HG02763 (cell line): ENCODE results near the gene UNKL.

Experiments
- ATAC-seq: cut with Tn5 transposase; IDR thresholded peaks from one replicate; pipeline ENCODE4 v1.9.1; 2021; ENCODE audit warnings: mild to moderate bottlenecking, moderate library complexity; ENCODE audit not compliant: unreplicated experiment

Gene UNKL

DNA sequence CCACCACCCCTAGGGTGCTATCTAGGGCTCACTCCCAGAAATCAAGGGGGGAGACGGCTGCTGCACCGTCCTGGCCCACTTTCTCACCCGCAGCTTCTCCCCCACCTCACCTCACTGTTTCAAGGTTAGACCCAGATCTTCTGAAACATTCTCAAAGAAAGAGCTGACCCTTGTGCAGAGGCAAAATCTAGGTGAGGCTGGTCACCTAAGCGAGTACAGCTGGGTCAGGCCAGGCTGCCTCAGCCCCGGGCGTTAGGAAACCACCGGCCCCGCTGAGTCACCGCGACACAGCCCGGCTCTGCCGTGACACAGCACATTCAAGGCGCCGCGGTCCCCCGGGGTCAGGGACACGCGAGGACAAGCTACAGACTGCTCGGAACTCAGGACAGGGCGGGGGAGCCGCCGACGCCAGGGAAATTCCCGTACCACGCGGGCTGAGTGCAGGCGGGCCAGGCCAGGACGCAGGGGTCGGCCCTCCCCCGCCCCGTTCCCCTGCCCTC is 35.6 kb downstream of the UNKL start:
- ATAC-seq = no peak

DNA sequence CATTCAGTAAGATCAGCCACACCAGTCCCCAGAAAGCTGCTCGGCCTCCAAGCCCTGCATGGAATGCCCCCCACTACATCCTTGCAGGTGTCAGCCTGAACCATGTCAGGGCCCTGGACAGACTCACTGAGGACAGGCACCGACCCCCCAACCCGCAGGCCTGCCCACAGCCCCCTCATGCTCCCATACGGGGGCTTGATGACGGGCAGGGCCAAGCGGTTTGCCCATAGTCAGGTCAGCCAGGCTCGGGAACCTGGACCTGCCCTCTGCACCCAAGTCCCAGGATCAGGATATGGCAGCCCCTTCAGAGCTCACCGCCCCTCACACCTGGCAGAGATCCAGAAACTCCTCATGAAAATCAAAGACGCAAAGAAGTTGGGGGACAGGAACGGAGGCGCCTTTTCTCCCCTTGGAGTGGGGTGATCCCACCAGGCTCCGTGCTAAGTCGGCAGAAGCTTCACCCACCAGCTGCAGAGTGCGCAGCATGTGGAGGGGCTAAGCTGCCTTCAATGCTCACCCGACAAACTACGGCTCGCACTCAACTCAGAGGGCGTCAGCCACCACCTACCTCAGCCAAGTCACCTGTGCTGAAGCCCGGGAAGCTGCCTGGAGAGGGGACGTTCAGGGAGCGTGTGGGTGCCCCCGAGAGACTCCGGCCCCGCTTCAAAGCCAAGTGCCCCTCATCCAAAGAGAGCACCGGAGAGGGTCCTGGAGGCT is 36.3 kb downstream of the UNKL start:
- no peak for ATAC-seq

DNA sequence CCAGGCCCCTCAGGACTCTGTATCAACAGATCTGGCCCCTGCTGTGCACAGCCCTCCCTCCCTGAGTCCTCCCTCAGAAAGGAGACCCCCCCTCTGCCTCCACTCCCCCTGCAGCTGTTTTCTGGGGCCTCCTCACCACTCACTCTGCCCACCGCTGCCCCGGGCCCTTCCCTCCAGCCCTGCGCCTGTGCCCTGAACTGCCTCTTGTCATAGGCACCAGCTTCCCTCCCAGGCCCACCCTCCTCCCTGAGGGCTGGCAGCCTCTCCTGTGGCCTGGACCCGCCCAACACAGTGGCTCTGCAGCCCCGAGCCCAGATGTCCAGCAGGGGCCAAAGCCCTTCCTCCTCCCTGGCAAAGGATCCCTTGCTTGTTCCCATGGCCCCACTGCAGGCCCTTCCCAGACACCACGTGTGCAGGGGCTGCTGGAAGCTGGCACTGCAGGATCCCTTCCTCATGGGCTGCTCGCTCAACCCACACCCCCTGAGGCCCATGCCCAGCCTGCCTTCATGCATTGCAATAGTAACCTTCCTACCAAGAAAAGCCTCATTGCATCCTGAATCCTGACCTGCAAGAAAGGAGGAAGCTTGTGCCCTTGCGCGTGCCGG is 37.0 kb downstream of the UNKL start:
- ATAC-seq = no peak

DNA sequence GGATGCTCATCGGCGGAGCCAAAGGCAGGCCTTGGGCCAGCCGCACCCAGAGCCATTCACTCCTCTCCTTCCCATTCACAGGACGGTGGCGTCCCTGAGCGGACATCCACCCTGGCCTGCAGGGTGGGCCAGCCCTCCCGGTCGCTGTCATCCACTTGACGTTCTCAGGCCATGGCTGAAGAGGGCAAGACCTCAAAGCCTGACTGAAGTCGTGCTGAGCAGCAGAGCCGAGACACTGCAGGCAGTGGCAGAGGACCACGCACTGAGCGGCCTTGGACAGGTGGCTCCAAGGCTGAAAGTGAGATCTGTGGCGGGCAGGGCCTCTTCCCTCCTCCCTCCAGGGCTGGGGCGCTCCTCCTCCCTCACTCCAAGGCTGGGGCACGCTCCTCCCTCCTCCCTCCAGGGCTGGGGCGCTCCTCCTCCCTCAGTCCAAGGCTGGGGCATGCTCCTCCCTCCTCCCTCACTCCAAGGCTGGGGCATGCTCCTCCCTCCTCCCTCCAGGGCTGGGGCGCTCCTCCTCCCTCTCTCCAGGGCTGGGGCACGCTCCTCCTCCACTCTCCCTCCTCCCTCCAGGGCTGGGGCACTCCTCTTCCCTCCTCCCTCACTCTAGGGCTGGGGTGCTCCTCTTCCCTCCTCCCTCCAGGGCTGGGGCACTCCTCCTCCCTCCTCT is 38.6 kb downstream of the UNKL start:
- no peak for ATAC-seq

DNA sequence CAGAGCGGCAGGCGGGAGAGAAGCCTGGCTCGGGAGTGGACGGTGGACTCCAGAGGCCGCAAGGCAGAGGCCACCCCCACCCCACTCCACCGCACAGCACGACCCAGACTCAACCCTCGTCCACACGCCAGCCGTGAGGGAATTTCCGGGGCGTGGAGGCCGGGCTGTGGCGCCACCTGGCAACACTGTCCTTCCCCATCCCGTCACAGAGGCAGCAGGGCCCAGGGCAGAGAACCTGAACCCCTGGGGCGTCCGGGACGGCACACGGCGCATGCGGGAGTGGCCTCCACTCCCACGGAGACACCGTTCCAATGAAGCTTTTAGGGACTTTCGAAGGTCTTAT is 39.2 kb downstream of the UNKL start:
- ATAC-seq = no peak

DNA sequence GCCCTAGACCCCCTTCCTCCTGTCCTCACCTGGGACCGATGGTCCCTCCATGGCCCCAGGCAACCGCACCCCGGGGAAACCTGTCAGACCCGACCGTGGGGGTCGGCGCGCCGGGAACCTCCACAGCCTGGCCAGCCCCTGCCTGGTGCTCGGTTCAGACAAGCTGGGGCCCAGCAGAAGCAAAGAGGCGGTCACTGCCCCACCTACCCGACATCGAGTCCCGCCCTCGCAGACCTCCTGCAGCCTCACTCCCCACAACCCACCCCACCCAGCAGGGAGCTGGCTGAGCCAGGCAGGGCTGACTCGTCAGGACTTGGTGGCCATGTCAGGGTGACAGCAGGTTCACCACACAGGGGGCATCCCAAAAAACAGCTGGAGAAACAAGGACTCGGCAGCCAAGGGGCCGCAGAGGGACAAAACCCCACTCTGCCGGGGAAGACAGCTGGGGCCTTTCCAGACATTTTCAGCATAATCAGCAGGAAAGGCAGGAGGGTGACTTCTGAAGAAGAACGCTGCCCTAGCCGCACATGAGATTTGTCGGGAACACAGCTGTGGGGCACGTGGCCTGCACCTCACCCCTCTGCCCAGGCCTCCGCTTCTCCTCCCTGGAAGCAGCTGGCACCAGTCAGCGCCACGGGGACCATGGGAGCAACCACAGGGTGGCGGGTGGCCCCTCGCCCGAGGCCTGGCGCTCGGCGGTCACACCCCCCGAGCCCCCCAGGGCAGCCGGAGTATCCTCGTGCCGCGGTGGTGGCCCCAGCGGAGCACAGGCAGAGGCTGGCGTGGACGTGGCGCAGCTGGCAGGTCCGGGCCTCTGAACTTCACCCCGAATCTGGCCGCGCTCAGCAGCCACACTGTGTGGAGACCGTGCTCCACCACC is 39.8 kb downstream of the UNKL start:
- no peak for ATAC-seq

DNA sequence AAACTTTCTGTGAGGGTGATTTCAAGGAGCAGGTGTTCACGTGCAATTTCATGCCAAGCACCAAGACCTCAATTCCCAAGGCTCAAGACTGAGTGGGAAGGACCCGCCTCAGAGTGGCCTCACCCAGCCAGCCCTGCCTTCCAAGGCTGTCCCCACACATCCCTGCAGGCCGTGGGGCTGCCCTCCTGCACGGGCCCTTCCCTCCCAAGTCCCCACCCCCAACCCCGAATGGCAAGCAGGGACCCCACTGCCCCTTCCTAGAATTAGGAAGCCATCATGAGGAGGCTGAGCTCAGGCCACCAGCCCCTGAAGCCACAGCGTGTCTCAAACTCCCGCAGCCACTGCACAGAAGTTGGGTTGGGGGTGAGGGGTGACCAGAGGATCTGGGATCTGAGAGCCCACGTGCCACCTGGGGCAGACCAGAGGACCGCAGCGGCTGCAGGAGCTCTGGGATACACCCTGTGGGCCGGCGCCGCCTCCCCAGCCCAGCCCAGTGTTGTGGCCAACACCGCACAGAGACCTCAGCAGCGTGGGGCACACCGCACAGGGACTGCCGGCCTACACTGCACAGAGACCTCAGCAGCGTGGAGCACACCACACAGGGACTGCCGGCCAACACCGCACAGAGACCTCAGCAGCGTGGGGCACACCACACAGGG is 42.1 kb downstream of the UNKL start:
- ATAC-seq = no peak

DNA sequence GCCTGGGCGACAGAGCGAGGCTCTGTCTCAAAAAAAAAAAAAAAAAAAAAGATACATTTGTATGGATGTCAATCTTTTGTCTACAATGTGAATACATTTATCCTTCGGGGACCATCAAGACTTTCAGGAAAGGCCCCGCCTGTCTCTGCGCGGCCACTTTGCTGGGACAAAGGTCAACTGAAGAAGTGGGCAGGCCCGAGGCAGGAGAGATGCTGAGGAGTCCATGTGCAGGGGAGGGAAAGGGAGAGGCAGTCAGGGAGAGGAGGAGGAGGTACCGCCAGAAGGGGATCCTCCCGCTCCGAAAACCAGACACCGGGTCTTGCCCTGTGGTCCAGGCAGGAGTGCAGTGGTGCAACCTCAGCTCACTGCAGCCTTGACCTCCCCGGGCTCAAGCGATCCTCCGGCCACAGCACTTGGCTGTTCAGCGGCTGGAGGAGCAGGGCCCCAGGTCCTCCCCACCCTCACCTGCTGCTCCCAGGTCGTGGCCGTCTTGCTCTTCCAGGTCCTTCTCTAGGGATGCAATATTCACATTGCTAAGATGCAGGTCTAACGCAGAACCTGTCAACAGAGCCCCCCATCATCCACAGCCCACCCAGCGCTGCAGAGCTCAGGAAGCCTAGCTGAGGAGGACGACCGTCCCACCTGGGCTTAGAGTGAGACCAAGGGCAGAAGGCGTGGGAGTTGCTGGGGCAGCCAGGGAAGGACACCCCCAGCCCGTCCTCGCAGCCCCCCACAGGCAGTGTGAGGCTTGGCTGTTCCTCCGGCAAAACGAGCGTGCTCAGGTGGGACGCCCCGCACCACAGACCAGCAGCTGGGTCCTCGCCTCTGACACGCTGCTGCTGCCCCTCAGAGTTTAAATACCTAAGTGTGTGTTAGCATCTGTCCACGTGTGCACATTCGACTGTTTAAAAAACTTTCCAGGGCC is 43.2 kb downstream of the UNKL start:
- no peak for ATAC-seq

DNA sequence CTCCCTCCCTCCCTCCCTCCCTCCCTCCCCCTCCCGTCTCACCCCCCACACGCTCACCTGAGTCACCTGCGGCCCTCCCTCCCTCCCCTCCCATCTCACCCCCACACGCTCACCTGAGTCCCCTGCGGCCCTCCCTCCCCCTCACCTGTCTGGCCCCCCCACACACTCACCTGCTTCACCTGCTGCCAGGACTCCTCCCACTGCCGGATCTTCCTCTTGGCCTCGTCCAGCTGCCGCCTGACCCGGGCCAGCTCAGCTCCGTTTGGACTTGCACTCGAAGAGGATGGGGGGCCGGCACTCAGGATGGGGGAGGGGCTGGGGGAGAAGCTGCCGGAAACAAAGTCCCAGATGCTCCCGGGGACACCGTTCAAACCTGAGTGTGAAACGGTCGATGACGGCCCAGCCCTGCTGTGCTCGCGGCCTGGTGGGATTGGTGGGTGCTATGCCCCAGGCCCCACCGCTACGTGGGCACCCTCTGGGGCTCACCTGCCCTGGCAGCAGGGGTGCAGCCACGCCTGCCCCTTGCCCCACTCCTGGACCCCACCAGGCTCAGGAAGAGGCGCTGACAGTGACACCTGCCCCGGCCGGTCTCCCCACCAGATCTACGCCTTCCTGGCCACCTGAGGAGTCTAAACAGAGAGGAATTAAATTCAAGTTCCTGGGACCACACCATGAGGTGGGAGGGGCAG is 46.9 kb downstream of the UNKL start:
- no peak for ATAC-seq

DNA sequence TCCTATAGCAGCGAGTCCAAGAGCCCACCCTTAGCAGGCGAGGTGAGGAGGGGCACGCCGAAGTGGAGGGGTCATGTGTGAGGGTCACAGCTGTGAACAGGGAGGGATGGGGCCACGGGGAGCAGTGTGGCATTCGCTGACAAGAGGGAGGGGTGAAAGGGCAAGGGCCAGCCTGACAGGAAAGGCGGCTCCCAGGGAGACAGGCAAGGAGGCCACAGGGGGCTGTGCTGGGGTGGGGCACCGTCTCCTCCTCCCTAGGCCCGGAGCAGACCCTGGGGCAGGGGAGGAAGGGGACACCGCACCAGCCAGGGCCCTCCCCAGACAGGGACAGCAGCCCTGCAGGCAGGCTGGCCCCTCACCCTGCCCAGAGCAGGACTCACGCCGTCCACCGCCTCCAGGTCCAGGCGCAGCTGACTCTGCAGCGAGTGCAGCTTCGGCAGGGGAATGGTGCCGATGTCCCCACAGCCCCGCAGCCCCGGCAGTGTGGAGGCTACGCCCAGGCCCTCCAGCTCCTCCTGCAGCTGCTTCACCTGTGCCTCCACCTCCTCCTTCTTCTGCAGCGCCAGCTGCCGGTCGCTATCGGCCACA is 47.7 kb downstream of the UNKL start:
- no peak for ATAC-seq

DNA sequence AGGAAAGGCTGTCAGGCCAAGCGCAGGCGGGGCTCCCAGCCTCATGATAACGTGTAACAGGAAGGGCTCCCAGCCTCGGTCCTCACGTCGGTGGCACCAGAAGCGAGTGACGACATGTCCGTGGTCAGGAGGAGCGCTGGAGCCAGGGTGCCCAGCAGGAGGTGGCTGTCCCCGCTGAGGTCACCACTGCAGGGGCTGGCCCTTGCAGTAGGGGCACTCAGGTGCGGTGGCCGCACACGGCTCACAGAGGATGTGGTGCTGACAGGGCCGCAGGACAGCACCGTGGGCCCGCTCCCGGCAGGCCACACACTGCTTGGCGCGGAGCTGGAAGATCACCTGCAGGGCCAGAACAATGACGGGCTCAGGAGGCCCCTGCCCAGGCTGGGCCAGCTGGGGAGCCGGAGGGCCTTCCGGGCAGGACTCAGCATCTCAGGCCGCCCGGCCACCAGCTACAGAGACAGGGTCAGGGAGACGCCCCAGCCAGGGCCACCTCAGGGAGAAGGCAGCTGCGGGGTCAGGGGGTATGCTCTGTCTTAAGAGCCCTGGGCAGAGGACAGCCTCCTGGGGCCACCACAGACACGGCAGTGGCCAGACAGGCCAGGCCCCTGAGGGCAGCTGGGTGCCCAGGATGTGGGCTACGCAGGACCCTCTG is 48.3 kb downstream of the UNKL start:
- no peak for ATAC-seq

DNA sequence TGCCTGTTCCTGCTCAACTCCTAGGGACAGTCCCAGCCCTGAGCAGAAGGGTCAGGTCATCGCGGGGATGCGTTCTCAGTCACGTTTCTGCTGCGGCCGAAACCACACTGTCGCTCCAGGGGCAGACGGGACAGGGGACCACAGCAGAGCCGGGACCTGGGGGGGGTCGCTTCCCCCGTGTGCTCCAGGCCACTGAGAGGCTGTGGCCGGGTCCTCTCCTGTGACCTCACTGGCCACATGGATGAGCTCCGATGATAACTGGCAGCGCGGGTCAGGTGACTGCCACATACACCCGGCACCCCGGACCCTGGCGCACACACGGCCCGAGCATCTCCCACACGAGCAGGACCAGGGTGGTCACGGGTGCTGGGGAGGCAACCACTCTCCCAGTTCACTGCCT is 50.0 kb downstream of the UNKL start:
- ATAC-seq = no peak

DNA sequence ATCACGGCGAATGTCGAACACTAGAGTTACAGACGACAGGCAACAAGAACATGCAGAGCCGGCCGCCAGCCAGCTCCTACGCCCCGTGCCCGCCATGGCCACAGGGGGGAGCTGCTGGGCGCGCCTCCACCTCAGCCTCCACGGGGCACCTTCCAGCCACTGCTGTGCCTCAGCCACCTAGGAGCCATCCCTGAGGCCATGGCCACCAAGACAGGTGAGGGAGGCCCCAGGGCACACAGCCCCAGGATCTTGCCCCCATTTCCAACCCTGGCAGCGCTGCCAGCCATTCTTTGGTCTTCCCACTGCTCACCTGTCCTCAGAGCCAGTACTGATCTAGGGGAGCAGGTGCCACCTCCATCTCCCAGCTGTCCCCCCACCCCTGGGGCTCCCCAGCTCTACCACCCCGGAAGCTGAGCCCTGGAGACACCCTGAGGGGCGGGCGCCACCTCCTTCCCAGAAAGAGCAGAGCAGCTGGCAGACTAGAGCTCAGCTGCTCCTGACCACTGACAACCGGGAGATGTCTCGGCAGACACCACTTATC is 50.9 kb downstream of the UNKL start:
- ATAC-seq = no peak

DNA sequence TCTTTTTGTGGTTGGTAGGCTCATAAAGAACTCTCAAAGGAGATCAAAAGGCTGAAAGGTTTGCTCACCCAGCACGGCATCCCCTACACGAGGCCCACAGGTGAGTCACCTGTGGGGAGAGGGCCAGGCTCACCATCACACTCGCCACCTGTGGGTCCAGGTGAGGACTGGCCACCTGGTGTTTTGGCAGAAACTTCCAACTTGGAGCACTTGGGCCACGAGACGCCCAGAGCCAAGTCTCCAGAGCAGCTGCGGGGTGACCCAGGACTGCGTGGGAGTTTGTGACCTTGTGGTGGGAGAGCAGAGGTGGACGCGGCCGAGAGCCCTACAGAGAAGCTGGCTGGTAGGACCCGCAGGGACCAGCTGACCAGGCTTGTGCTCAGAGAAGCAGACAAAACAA is 51.7 kb downstream of the UNKL start:
- no peak for ATAC-seq

DNA sequence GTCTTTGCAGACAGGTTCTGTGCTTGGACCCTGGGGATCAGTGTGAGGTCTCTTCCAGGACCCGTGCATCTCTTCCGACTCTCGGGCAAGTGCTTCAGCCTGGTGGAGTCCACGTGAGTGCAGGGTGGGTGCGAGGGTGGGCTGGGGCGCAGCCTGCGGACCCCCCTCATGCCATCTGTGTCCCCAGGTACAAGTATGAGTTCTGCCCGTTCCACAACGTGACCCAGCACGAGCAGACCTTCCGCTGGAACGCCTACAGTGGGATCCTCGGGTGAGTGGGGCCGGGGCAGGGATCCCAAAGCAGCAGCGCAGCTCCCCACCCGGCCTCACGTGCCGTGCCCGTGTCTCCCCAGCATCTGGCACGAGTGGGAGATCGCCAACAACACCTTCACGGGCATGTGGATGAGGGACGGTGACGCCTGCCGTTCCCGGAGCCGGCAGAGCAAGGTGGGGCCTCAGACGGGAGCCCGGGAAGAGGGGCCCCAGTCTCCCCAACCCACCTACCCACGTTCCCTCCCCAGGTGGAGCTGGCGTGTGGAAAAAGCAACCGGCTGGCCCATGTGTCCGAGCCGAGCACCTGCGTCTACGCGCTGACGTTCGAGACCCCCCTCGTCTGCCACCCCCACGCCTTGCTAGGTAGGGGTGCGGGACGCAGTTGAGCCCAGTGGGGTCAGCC is 52.7 kb downstream of the UNKL start:
- ATAC-seq = no peak

DNA sequence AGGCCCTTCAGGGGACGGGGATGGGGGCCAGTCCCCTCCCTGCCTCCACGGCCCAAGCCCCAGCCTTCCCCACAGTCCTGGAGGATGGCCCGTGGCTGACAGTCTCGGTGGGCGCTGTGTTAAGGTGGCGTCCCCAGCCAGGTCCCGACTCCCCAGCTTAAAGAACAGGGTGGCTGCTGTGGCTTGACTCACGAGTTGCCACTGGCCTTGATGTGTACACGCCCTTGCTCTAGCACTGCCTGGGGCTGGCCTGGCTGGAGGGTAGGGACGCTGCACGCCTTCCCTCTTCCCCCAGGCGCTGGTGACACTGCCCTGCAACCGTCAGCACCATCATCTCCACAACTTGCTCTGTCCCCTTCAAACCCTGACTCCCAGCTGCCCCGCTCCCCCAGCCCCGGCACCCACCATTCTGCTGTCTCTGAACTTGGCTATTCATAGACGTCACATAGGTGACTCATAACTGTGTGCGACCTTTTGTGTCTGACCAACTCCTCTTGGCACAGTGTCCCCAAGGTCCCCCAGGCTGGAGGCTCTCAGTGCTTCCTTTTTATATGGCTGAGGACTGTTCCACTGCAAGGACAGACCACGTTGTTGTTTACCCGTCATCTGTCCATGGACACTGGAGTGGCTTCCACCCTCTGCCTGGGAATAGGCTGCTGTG is 56.5 kb downstream of the UNKL start:
- ATAC-seq = no peak
